GM18909 (cell line): ENCODE measurements around the gene PYCARD.
"Not testable (repeated sequence)": the region's sequence is repeated elsewhere in the genome, so short reads cannot be mapped to it uniquely, and the experiment has no call there.

ENCODE experiments used
- ATAC-seq: cut with Tn5 transposase; IDR thresholded peaks from one replicate; pipeline ENCODE4 v1.9.1; 2021; ENCODE audit warnings: mild to moderate bottlenecking; ENCODE audit not compliant: unreplicated experiment, poor library complexity

PYCARD gene

GRCh38 chr16:31202414-31203375 lies at the start of gene PYCARD:
Gene PYCARD, minus strand, starts transcription at chr16:31202760. Its CDS starts 70 bp downstream, at chr16:31202690.
- peak; percentile 42 for ATAC-seq

GRCh38 chr16:31251435-31251834 lies 48.9 kb upstream of the PYCARD start:
- no peak for ATAC-seq

GRCh38 chr16:31250782-31251384 lies 48.3 kb upstream of the PYCARD start:
- ATAC-seq: no peak

- no peak for ATAC-seq
These were observed 45.8 kb upstream of the PYCARD start for GRCh38 chr16:31248344-31248743.

- no peak for ATAC-seq
These were observed 43.7 kb upstream of the PYCARD start for GRCh38 chr16:31246296-31246695.

- not testable (repeated sequence) for ATAC-seq
These were observed 43.0 kb upstream of the PYCARD start for GRCh38 chr16:31245598-31245997.

DNA sequence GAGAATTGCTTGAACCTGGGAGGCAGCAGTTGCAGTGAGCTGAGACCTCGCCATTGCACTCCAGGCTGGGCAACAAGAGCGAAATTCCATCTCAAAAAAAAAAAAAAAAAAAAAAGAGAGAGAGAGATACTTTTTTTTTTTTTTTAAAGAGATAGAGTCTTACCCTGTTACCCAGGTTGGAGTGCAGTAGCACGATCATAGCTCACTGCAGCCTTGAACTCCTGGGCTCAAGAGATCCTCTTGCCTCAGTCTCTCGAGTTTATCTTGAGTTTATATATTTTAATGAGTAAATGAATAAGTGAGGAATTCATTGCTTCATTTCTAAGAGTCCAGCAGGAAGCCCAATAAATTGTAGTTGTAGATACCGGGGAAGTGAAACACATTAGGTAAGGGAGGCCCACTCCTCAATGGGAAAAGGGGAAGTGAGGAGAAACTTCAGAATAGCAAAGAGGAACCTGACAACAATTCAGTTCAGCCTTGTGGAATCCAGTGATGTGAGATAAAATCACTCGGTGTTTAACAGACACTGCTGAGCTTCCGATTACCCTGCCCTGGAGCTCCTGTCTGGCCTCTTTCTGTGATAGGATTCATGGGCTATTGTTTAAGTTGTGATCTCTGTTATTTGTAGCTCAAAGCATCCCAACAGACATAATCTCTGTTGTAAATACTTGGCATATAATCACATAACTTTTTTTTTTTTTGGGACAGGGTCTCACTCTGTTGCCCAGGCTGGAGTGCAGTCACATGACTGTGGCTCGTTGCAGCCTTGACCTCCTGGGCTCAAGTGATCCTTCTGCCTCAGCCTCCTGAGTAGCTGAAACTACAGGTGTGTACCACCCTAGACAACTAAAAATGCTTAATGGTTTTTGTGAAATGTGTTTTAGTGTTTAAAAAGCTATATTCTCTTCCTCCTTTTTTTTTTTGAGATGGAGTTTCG lies 41.4 kb upstream of the PYCARD start:
- ATAC-seq: no peak

- ATAC-seq: no peak
These were observed 39.6 kb upstream of the PYCARD start for GRCh38 chr16:31242206-31242605.

DNA sequence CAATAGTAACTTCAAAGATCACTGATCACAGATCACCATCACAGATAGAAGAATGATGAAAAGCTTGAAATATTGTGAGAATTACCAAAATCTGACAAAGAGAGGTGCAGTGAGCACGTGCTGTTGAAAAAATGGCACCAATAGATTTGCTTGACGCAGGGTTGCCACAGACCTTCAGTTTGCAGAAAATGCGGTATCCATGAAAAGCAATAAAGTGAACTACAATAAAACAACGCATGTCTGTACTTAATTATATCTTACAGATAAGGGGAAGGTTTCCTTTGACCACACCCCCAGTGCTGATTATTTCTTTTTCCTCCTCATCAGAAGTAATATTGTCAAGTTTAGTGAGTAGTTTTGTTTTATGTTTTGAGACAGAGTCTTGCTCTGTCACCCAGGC lies 35.5 kb upstream of the PYCARD start:
- no peak for ATAC-seq

DNA sequence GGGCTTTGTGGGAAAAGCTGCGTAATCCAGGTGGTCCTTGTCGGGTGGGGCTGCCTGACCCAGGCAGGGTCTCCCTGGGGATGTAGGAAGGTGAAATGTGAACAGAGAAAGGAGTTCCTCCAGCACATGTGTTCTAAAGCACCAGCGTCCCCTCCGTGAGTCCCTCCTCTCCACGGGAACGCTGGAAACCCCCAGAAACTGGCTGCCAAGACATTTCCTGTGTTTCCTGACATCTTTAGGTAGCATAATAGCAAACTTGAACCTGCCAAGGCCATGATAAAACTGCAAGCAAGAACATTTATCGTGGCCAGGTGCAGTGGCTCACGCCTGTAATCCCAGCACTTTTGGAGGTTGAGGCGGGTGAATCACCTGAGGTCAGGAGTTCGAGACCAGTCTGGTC lies 26.9 kb upstream of the PYCARD start:
- ATAC-seq: no peak

DNA sequence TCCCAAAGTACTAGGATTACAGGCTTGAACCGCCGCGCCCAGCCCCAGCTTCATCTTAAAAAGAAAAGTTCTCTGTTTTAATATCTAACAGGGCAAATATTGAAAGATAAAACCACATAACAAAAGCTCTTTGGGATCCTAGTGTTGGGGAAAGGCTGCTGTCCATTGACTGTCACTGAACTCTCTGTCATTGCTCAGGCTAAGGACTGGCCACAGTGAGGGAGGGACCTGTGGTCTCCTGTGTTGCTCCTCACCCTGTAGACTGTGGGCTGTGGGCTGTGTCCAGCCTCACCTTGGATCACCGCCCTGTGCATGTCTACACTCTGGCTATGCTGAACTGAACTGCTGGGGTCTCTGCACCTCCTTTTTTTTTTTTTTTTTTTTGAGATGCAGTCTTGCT lies 25.6 kb upstream of the PYCARD start:
- ATAC-seq: no peak

DNA sequence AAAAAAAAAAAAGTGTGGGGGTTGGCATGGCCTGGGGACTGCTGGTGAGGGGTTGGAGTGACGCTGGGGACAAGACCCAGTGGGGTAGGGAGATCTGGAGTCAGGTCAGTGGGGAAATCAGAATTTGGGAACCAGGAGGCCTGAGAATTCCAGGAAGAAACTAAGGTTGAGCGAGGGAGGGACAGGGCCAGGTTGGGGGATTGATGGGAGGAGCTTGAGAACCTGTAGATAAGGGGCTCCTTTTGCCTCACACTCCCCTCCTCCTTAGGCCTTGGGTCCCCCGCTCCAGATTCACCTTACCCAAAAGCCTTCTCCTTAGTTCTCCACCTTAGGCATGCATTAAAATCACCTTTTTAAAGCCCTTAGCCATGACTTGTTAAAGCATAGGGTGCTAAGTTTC lies 22.6 kb upstream of the PYCARD start:
- no peak for ATAC-seq

DNA sequence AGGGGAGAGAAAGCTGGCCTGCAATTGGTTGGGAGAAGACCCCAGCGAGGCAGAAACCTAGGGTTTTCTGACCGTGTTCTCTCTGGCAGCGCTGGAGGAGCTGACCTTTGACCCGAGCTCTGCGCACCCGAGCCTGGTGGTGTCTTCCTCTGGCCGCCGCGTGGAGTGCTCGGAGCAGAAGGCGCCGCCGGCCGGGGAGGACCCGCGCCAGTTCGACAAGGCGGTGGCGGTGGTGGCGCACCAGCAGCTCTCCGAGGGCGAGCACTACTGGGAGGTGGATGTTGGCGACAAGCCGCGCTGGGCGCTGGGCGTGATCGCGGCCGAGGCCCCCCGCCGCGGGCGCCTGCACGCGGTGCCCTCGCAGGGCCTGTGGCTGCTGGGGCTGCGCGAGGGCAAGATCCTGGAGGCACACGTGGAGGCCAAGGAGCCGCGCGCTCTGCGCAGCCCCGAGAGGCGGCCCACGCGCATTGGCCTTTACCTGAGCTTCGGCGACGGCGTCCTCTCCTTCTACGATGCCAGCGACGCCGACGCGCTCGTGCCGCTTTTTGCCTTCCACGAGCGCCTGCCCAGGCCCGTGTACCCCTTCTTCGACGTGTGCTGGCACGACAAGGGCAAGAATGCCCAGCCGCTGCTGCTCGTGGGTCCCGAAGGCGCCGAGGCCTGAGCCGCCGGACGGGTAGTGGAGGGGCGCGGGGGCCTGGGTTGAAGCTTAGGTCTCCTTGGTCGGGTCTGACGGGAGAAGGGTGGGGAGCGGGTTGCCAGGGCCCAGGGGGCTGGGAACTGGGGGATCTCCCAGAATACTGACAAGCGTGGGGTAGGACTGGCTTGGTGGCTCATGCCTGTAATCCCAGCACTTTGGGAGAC lies 21.8 kb upstream of the PYCARD start:
- no peak for ATAC-seq

- ATAC-seq: no peak
These were observed 20.5 kb upstream of the PYCARD start for GRCh38 chr16:31223044-31223443.

DNA sequence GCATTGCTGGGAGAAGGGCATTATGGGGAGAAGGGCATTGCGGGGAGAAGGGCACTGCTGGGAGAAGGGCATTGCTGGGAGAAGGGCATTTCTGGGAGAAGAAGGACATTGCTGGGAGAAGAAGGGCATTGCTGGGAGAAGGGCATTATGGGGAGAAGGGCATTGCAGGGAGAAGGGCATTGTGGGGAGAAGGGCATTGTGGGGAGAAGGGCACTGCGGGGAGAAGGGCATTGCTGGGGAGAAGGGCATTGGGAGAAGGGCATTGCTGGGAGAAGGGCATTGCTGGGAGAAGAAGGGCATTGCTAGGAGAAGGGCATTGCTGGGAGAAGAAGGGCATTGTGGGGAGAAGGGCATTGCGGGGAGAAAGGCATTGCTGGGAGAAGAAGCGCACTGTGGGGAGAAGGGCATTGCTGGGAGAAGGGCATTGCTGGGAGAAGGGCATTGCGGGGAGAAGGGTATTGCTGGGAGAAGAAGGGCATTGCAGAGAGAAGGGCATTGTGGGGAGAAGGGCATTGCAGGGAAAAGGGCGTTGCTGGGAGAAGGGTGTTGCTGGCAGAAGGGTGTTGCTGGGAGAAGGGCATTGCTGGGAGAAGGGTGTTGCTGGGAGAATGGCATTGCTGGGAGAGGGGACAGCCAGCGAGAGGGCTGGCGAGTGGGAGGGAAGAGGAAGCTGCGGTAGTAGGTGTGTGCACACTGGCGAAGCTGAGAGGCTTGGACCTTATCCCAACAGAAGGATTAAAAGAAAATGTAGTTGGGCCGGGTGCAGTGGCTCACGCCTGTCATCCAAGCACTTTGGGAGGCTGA lies 19.0 kb upstream of the PYCARD start:
- no peak for ATAC-seq

GRCh38 chr16:31219154-31219741 lies 16.7 kb upstream of the PYCARD start:
- ATAC-seq: no peak

- no peak for ATAC-seq
These were observed 14.6 kb upstream of the PYCARD start for GRCh38 chr16:31217136-31217530.

DNA sequence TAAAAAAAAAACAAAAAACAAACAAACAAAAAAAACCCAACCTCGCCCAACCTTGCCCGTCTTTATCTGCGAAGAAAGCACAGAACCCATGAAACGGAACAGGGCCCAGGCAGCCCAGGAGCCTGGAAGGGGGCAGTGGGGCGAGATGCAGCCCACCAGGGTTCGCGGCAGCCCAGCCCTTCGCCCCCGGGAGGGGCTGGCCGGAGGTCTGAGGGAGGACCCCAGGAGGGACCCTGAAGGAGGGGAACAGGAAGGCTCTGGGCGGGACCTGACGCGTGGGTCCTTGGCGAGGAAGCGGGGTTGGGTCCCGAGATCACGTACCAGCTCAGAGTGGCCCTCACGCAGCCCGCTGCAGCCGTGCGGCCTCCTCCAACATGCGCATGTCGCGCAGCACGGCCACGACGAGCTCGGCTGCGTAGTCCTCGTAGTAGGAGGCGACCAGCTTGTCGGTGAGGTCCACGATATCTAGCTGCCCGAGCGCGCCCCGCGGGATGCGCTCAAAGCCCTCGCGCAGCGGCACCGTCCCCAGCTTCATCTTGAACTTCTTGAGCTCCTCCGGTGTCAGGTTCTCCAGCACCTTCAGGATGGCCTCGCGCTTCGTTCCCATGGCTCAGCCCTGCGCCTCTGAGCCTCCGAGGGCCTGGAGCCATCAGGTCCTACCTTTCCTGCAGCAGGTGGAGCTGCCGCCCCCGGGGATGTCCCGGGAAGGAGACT lies 14.0 kb upstream of the PYCARD start, which contains the start of gene PYDC1:
Gene PYDC1 (minus strand): TSS at position 714 of the 714 bp plus-strand sequence. CDS start 107 bp downstream, at position 607.
- no peak for ATAC-seq
